ENCODE measurements around the gene PTPRT.

Gene PTPRT

DNA sequence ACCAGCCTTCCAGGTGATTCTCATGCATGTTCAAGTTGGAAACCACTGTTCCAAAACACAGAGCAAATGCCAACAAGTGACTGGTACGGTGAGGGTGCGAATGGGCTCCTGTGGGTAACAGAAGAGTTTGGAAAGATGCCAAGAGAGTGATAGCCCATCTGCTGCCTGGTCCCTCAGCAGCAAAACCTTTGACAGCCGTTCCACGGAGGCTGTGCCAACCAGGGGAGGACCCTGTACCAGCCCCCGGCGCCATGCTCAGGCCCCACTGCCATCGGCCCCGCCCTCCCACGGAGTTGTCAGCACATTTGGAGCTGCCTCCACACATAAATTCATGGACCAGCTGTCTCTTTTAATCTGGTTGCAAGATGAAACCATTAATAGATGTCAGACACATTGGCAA lies 4.4 kb upstream of the PTPRT start:
- DNase-seq (ENCODE audit: low spot score), result no peak
- TF ChIP-seq, protein P1, sequence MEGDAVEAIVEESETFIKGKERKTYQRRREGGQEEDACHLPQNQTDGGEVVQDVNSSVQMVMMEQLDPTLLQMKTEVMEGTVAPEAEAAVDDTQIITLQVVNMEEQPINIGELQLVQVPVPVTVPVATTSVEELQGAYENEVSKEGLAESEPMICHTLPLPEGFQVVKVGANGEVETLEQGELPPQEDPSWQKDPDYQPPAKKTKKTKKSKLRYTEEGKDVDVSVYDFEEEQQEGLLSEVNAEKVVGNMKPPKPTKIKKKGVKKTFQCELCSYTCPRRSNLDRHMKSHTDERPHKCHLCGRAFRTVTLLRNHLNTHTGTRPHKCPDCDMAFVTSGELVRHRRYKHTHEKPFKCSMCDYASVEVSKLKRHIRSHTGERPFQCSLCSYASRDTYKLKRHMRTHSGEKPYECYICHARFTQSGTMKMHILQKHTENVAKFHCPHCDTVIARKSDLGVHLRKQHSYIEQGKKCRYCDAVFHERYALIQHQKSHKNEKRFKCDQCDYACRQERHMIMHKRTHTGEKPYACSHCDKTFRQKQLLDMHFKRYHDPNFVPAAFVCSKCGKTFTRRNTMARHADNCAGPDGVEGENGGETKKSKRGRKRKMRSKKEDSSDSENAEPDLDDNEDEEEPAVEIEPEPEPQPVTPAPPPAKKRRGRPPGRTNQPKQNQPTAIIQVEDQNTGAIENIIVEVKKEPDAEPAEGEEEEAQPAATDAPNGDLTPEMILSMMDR (IDR thresholded peaks at IDR 0.05), result no peak
- Histone ChIP-seq H3K27ac (no peak overlapping the region), H3K4me3 (no peak overlapping the region)

DNA sequence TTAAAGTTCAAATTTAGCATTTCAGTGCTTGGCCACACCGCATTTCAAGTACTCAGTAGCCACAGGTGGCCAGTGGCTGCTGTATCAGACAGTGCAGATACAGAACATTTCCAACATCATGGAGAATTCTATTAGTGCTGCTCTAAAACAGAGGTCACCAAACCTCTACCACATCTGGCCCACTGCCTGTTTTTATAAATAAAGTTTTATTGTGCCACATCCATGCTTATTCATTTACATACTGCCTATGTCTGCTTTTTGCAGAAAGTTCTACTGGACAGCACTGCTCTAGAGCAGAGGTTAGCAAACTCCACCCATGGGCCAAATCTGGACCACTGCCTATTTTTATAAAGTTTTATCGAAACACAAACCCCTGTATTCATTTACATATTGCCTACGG lies 3.7 kb upstream of the PTPRT start:
- no peak for DNase-seq (ENCODE audit: low spot score)
- TF ChIP-seq, protein P1 (IDR thresholded peaks at IDR 0.05), result no peak

DNA sequence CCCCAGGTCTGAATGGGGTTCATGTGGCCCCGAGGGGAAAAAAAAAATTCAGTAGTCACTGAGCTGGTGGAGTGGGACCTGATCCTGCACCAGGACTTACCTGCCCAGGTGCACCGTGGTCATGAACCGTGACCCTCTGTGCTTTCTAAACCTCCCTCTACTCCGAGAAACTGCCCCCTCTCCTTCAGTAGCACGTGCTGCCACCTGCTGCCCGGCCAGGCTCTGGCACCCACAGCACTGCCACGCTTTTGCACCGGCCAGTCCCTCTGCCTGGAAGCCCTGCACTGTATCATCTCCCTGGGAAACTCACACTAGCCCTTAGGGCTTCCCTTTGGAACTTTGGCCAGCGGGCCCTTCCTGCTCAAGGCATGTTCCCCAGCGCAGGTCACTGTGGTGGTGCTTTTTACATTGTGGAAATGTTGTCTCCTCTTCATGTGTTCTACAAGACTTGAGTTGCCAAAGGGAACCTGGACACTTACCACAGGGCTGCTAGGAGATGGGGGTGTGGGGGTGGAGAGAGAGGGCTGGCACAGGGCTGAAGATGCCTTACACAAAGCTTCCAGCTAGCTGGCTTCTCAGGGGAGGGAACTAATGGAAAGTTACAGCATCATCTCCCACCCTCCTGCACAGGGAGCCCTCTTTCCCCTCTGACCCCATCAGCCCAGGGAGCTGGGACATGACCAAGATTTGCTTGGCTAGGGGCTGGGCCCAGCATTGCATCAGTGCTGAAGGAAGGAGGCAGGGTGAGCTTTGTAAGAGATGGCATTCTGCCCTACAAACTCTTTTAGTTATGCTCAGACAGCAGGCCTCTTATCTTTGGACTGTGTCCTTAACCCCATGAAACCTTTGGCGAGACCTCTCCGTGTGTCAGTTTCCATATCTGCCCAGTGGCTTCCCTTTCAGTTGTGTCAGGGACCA lies 2.5 kb upstream of the PTPRT start:
- H3K4me3 ChIP-seq, result no peak overlapping the region
- TF ChIP-seq, protein P1 (IDR thresholded peaks at IDR 0.05), result no peak
- DNase-seq (ENCODE audit: low spot score), result no peak
- no peak overlapping the region for H3K27ac ChIP-seq

More for the DNA sequence above, 3.7 kb upstream of the PTPRT start:
- H3K4me3 ChIP-seq, result no peak overlapping the region
- no peak overlapping the region for H3K27ac ChIP-seq

DNA sequence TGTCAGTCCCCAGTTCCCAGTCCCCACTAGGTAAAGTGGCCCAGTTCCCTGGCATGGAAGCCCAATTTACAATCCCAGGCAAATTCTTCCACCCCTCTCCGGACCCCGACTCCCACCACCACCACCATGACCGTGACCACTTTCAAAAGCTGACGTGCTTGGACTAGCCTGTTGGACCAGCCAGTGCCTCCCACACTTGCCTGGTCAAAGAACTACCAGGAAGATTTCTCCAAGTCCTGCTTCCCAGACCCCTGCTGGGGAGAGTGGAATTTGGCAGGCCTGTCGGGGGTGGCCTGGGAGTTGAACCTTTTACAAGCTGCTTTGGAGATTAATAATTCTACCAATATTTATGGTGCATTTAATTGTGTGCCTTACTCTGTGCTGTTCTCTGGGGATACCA lies 1.4 kb upstream of the PTPRT start:
- Histone ChIP-seq H3K27ac (no peak overlapping the region), H3K4me3 (no peak overlapping the region)
- TF ChIP-seq, protein P1 (IDR thresholded peaks at IDR 0.05), result no peak
- DNase-seq (ENCODE audit: low spot score), result no peak

DNA sequence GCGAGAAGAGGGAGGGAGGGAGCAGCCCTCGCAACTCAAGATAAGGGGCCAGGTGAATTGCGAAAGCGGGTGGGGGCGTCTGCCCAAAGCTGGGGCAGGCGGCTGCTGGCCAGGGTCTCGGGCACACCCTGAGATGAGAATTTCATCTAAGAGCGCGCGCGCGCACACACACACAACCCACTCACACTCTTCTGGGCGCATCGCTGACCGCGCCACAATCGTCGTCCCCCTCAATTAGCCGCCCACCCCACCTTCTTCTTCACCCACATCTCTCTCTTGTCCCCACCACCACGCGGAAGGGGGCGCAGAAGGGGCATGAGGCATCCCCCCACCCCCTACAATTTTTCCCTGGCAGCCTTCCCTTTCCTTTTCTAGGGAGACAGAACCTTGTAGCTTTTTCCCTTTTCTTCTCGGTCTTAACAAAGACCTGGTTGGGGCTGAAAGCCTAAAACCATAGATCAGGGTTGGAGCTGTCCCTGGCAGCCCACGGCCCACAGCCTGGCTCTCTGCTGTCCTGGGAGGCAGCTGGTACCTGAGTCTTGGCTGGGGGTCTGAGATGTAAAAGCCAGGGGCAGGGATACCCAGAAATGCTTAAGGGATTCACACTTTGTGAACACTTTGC lies 737 bp upstream of the PTPRT start:
- TF ChIP-seq, protein P1 (IDR thresholded peaks at IDR 0.05), result no peak
- H3K4me3 ChIP-seq, result peak overlapping the region; percentile 61
- no peak overlapping the region for H3K27ac ChIP-seq
- DNase-seq (ENCODE audit: low spot score), result no peak

DNA sequence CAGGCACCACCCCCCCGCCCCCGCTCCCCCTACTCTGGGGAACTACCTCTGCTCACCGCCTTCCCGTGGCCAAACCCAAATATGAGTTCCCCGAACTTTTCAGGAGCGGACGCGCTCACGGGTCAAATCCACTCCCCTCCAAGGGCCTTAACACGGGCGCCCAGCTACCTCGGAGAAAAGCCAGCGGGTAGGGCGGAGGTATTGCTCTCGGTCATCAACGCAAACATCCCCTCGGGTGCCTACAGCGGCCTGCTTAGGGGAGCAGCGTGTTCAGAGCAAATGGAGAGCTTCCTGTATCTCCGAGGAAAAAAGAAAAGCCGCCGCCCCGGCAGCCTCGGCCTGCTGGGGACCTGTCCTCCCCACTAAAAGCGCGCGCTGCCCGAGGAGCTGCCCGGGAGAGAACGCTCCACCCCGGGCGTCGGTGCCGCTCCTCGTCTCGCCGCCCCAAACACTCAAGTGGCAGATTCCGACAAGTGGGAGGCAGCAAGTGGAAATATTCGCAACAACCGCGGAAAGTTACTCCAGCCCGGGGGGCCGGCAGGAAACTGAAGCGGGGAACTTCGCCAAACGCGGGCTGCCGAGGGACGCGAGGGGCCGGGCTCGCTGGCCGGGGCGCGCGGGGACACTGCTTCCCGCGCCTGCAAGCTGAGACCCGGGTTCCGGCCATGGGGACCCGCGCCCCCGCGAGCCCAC lies 699 bp downstream of the PTPRT start:
- TF ChIP-seq, protein P1 (IDR thresholded peaks at IDR 0.05), result no peak
- Histone ChIP-seq H3K4me3 (peak overlapping the region; percentile 61), H3K27ac (no peak overlapping the region)
- DNase-seq (ENCODE audit: low spot score), result no peak
